ENCODE results near the gene SIPA1L3. TPM values are rescaled to one million over a fixed set of nuclear protein-coding genes. Genes with fewer than 3 reads are reported as not detected.
"Not testable (repeated sequence)": the region's sequence is repeated elsewhere in the genome, so short reads cannot be mapped to it uniquely, and the experiment has no call there.

The SIPA1L3 gene
- total RNA-seq, 1 experiment from 2014 or later = 13.8 TPM

DNA sequence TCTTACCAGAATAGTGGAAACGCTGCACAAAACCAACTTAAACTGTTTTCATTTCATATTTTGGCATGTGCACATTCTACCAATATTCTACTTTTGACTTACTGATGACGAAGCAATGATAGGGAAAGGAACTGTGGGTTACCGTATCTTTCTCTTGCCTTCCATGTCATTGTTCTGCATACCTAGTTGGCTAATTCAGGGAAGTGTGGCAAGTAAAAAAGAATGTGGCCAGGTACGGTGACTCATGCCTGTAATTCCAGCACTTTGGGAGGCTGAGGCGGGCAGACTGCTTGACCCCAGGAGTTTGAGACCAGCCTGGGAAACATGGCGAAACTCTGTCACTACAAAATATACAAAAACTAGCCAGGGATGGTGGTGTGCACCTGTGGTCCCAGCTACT, 108.2 kb downstream of the SIPA1L3 start:
- Histone ChIP-seq H3K27me3 (no peaks in the 10 kb centered on the region), H3K4me3 (no peak overlapping the region), H3K36me3 (no peaks in the 10 kb centered on the region), H3K9me3 (no peaks in the 10 kb centered on the region)
- no peak for DNase-seq

GRCh38 chr19:38015761-38016160, 108.8 kb downstream of the SIPA1L3 start:
- Histone ChIP-seq H3K9me3 (no peaks in the 10 kb centered on the region), H3K4me3 (no peak overlapping the region), H3K27me3 (no peaks in the 10 kb centered on the region), H3K36me3 (no peaks in the 10 kb centered on the region)
- DNase-seq = no peak

GRCh38 chr19:38017401-38018151, 110.6 kb downstream of the SIPA1L3 start:
- no peaks in the 10 kb centered on the region for H3K36me3 ChIP-seq
- no peaks in the 10 kb centered on the region for H3K27me3 ChIP-seq
- H3K9me3 ChIP-seq = no peaks in the 10 kb centered on the region
- DNase-seq = no peak
- no peak overlapping the region for H3K4me3 ChIP-seq

DNA sequence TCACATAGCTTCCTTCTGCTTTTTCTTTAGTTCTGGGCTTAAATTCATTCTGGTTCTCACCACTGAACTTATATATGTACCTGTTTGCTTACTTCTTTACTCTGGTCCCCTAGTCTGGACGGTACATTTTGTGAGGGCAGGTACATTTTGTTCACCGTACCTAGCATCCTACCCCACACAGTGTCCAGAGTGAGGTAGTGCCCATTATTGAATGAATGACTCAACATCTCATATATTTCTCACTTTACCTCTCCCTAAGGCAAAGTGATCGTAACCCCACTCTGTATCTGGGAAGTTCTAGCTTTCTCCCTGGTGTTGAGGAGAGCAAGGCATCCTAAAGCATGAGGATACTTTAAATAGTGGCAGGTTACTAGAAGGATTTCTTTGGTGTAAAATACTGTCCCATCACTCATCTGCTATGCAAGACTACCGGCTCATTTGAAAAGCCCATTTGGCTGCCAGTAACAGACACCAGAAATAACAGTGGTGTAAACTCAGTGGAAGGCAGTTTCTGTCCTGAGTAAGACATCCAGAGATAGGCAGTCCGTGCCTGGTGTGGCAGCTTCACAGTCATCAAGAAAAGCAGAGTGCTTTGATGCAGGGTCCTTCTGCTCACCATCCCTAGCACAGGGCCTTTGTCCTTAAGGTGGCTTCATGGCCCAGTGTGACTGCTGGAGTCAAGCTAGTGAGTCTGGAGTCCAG, 111.8 kb downstream of the SIPA1L3 start:
- Histone ChIP-seq H3K27me3 (no peaks in the 10 kb centered on the region), H3K9me3 (no peaks in the 10 kb centered on the region), H3K4me3 (no peak overlapping the region), H3K36me3 (no peaks in the 10 kb centered on the region)
- DNase-seq = no peak

- Histone ChIP-seq H3K9me3 (no peaks in the 10 kb centered on the region), H3K27me3 (no peaks in the 10 kb centered on the region), H3K36me3 (no peaks in the 10 kb centered on the region), H3K4me3 (no peak overlapping the region)
- DNase-seq = no peak
Observed at GRCh38 chr19:38019396-38019724, 112.4 kb downstream of the SIPA1L3 start.

- Histone ChIP-seq H3K4me3 (no peak overlapping the region), H3K27me3 (no peaks in the 10 kb centered on the region), H3K9me3 (no peaks in the 10 kb centered on the region), H3K36me3 (no peaks in the 10 kb centered on the region)
- no peak for DNase-seq
Observed at GRCh38 chr19:38020311-38020710, 113.3 kb downstream of the SIPA1L3 start.

GRCh38 chr19:38021352-38021751, 114.3 kb downstream of the SIPA1L3 start:
- H3K36me3 ChIP-seq = no peaks in the 10 kb centered on the region
- no peak for DNase-seq
- no peaks in the 10 kb centered on the region for H3K27me3 ChIP-seq
- H3K9me3 ChIP-seq = no peaks in the 10 kb centered on the region
- no peak overlapping the region for H3K4me3 ChIP-seq

DNA sequence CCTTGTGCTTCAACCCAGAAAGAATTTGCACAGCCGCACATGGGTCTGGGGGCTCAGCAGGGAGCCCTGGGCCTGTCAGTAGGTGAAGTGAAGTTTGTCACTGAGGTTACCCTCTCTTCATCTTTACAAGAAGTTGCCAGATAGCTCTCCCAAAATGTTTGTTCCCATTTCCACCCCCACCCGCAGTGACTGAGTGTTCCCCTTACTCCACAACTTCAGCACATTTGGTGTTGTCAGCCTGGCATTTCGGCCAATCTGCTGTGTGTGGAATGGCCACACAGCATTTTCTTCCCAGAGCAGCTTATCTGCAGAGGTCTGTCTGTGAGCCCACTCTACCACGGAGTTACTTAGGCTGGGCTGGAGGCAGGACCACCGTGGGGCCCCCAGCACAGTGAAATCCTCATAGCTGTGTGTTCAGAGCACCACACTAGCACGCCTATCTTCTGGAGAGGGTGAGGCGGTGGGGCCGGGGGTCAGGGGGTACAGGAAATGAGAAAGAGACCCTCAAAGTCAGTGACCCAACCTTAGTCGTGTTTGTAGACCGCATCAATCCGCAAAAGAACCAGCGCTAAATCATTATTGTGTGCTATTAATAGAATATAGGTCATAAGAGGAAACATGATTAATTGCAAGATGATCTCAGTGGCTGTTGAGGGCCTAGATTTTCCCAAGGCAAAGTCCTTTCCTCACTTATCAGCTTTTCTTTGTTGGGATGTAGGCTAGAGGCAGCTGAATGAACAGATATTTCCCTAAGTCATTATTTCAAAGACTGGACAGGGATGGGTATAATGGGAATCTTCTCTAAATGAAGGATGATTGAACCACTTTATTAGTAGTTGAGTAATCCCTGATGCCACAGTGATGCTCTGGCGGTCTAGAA, 116.0 kb downstream of the SIPA1L3 start:
- no peaks in the 10 kb centered on the region for H3K36me3 ChIP-seq
- no peak for DNase-seq
- no peaks in the 10 kb centered on the region for H3K27me3 ChIP-seq
- H3K4me3 ChIP-seq = no peak overlapping the region
- H3K9me3 ChIP-seq = no peaks in the 10 kb centered on the region

DNA sequence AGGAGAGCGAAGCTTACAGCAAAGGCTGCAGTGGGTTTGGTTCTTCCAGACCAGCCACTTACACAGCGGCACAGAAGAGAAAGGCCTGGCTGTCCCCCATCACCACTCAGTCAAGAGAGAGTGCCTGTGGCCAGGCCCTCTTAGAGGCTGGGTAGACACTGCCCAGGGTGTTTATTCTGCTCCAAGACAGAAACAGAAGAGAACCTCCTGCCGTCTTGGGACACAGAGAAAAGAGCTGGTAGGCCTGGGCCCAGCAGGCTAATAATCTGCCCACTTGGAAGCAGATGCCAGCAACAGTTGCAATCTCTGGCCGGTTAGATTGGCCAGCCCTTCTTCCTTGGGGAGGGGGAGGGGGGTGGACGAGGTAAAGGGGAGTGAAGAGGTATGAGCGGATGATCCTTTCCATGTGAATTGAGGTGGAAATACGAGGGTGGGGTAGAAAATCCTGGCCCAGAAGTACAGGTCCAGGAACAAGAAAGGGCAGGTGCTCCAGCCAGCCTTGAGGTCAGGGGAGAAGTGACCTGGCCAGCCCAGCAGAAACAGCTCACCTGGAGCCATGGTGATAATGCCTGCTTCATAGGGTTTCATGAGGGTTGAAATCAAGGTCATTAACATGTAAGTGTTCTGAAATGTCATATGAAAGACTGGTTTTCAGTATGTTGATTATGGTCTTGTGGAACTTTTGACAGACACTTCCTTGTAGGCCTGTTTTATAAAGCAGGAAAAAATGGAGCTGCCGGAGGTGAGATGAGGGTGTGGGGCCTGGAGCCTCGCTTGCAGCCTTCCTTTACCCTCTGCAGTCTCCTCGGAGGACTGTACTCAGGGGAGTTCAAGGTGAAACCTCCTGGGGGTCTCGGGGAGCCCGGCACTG, 116.9 kb downstream of the SIPA1L3 start:
- no peaks in the 10 kb centered on the region for H3K27me3 ChIP-seq
- no peaks in the 10 kb centered on the region for H3K9me3 ChIP-seq
- no peak for DNase-seq
- no peak overlapping the region for H3K4me3 ChIP-seq
- H3K36me3 ChIP-seq = no peaks in the 10 kb centered on the region

DNA sequence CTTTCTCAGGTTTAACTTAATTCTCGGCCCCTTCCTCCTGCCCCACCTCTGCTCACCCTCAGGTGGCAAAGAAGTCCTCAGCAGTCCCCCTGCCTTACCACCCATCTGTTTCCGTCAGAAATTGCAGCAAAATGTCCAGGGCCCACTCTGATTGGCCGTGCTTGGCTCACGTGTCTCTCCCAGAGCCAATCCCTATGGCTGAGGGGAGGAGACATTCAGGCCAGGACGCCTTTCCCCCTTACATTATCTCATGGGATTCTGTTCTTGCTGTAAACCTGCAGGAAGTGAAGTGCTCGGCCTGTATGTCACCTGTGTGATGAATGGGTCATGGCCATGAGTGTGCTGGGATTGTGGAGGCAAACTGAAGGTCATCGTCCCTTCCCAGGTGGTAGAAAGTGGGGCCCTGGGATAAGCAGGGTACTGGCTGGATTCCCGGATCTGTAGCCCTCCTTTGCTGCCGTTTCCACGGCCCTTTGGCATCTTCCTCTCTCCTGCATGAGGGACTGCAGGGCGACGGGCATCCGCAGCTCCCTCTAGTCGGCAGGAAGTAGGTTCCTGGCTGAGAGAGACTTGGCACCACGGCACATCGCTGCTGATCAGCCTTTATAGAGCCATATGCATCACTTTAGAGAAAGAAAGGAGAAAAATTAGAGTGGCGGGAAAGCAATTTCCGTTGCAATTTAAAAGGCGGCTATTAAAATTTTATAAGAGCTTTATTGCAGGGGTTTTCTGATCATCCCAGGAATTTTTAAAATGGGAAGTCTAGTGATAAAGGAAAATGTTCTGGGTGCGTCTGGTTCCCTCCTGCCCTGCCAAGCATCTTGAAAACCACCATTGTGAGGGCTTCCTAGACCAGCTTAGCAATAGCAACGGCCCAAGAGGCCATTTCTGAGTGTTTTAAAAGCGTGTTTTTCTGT, 118.2 kb downstream of the SIPA1L3 start:
- DNase-seq = no peak
- H3K9me3 ChIP-seq = no peaks in the 10 kb centered on the region
- peaks cover 4% of the 10 kb centered on the region for H3K36me3 ChIP-seq
- no peak overlapping the region for H3K4me3 ChIP-seq
- no peaks in the 10 kb centered on the region for H3K27me3 ChIP-seq

GRCh38 chr19:38025909-38026307, 118.9 kb downstream of the SIPA1L3 start:
- Histone ChIP-seq H3K36me3 (peaks cover 8% of the 10 kb centered on the region), H3K27me3 (no peaks in the 10 kb centered on the region), H3K4me3 (no peak overlapping the region), H3K9me3 (no peaks in the 10 kb centered on the region)
- DNase-seq = no peak

DNA sequence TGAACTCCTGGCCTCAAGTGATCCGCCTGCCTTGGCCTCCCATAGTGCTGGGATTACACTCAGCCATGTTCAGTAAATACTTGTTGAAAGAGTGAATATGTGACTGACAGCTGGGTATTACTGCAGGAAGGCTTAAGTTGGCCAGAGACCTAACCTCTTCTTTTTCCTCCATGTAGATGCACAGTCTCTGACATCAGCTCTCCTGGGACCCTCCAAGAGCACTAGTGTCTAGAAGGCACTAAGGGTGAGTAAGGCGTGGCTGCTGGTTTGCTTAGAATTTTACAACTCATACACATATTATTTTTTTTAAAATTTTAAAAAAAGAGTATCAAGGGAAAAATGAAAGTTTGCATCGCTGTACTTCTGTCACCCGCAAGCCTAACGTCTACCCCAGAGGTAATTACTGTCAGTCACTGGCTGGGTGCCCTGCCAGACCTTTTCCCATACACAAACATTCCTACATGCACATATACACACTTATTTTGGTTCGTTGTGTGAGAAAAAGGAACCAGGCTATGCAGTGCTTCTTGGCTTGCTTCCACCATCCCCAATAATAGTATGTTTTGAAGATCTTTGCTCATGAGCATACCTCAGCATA, 122.0 kb downstream of the SIPA1L3 start:
- Histone ChIP-seq H3K36me3 (peaks cover 8% of the 10 kb centered on the region), H3K4me3 (no peak overlapping the region), H3K27me3 (no peaks in the 10 kb centered on the region), H3K9me3 (no peaks in the 10 kb centered on the region)
- DNase-seq = no peak

DNA sequence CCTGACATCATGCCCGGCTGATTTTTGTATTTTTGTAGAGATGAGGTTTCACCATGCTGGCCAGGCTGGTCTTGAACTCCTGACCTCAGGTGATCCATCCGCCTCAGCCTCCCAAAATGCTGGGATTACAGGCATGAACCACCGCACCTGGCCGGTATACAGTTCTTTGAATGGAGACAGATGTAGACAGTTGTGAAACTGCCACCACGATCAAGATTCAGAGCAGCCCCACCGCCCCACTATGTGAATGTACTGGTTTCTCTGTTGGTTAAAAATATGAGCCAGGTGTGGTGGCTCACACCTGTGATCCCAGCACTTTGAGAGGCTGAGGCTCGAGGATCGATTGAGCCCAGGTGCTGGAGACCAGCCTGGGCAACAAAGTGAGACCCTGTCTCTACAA, 123.0 kb downstream of the SIPA1L3 start:
- not testable (repeated sequence) for H3K9me3 ChIP-seq, H3K4me3 ChIP-seq, H3K27me3 ChIP-seq, DNase-seq, H3K36me3 ChIP-seq

DNA sequence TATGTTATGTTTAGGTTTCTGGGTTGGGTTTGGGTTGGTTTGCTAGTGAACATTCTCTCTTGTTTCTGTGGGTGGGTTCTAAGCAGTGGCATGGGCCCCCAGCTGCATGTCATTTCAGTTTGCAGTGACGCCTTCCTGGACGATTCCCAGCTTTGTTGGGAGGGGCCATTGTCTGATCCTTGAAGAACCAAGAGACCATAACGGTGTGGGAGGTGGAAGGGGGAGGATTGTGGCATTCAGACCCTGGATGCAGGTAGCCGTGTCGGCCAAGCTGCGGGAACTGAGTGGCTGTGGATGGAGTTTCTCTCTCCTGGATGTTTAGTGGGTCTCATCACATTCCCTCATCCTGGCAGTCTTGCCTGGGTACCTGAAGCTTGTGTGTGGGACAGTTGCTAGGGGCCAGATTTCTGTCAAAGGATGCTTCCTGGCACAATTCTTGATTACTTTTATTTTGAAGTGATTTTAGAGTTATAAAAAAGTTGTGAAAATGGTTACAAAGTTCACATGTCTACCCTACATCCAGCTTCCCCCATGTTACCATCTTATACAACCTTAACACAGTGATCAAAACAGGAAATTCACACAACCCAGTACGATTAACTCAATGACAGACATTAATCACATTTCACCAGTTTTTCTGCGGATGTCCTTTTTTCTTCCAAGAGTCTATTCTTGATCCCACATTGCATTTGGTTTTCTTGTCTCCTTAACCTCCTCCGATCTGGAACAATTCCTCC, 123.8 kb downstream of the SIPA1L3 start:
- Histone ChIP-seq H3K36me3 (peaks cover 8% of the 10 kb centered on the region), H3K4me3 (no peak overlapping the region), H3K9me3 (no peaks in the 10 kb centered on the region), H3K27me3 (no peaks in the 10 kb centered on the region)
- DNase-seq = no peak

DNA sequence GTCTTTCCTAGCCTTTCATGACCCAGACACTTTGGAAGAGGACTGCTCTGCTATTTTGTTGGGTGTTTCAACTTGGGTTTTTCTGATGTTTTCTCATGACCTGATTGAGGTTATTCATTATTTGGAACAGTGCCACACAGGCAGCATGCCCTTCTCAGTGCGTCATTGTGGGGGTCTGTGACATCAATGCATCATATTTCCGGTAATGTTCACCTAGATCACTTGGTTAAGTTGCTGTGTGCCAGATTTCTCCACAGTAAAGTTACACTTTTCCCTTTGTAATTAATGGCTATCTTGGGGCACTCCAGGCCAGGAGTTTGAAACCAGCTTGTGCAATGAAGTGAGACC, 124.4 kb downstream of the SIPA1L3 start:
- no peak for DNase-seq
- H3K9me3 ChIP-seq = no peaks in the 10 kb centered on the region
- H3K4me3 ChIP-seq = no peak overlapping the region
- peaks cover 8% of the 10 kb centered on the region for H3K36me3 ChIP-seq
- H3K27me3 ChIP-seq = no peaks in the 10 kb centered on the region

Measured in MG63 (cell line).